ENCODE results near the gene KIAA0232. TPM values are rescaled to one million over a fixed set of nuclear protein-coding genes. Genes with fewer than 3 reads are reported as not detected.

The KIAA0232 gene
- total RNA-seq, 1 experiment from 2014 or later, result 28.5 TPM

GRCh38 chr4:6881908-6882307, 99.4 kb downstream of the KIAA0232 start:
- Histone ChIP-seq H3K4me1 (ENCODE audit: insufficient read depth, low read length) (no peaks in the 10 kb centered on the region; the same call in 1 of the 2 replicates), H2BK20ac (ENCODE audit: low read depth, low read length, poor library complexity, severe bottlenecking) (no peak overlapping the region), H4K20me1 (ENCODE audit: control insufficient read depth, insufficient read depth, insufficient read length) (no peaks in the 10 kb centered on the region), H3K23me2 (ENCODE audit: insufficient read length, low read depth, low read length, poor library complexity, severe bottlenecking) (no peaks in the 10 kb centered on the region), H3K4ac (ENCODE audit: low read depth, low read length) (no peak overlapping the region), H3K27ac (ENCODE audit: insufficient read length, low read depth, low read length) (no peak overlapping the region), H3K27me3 (ENCODE audit: insufficient read depth, low read length) (no peaks in the 10 kb centered on the region), H3K56ac (ENCODE audit: insufficient read length, low read depth, low read length) (no peak overlapping the region), H3T11ph (ENCODE audit: low read length) (no peak overlapping the region), H4K8ac (replicated peaks; ENCODE audit: insufficient read length, low read depth, low read length) (no peak overlapping the region), H2BK5ac (ENCODE audit: insufficient read length, low read length) (no peak overlapping the region), H2BK15ac (ENCODE audit: low read depth, low read length) (no peak overlapping the region), H3K18ac (ENCODE audit: insufficient read length, low read depth, low read length) (no peak overlapping the region), H3K79me1 (ENCODE audit: insufficient read depth, low read depth, low read length, poor library complexity, severe bottlenecking) (no peaks in the 10 kb centered on the region), H2BK120ac (ENCODE audit: low read depth, low read length, poor library complexity, severe bottlenecking) (no peak overlapping the region), H2AFZ (ENCODE audit: low read length) (no peak overlapping the region), H3K4me2 (ENCODE audit: insufficient read depth, insufficient read length, low read length) (no peak overlapping the region), H4K5ac (ENCODE audit: insufficient read length, low read depth, low read length) (no peak overlapping the region), H3K9ac (ENCODE audit: extremely low read depth, insufficient read length, low read length) (no peak overlapping the region), H3K23ac (ENCODE audit: insufficient read length, low read depth, low read length) (no peak overlapping the region), H4K91ac (ENCODE audit: insufficient read length, low read depth, low read length) (no peak overlapping the region), H2AK5ac (ENCODE audit: insufficient read length, low read length) (no peak overlapping the region), H3K79me2 (ENCODE audit: insufficient read depth, low read length) (no peaks in the 10 kb centered on the region), H3K9me3 (ENCODE audit: control insufficient read depth, low read depth, low read length) (no peaks in the 10 kb centered on the region), H2BK12ac (ENCODE audit: insufficient read length, low read depth, low read length) (no peak overlapping the region), H3K14ac (ENCODE audit: insufficient read depth, low read length) (no peak overlapping the region)
- WGBS (ENCODE audit: extremely low coverage, insufficient read length, low lambda C conversion rate), result no CpG with 5 or more reads among the region's 16 CpGs
- Mint-ChIP-seq H3K4me3 (no peak overlapping the region), H3K27me3 (ENCODE audit: low read depth) (peaks cover 1% of the 10 kb centered on the region; the same call in 1 of the 2 replicates), H3K4me1 (peaks cover 12 to 18% of the 10 kb centered on the region in 2 experiments), H3K27ac (peak overlapping the region in 1 of 3 experiments; percentile 9; a peak in 1 of 7 replicates), H3K36me3 (ENCODE audit: insufficient read depth in 1 of 3, low read depth in 3 of 3) (peaks cover 26 to 56% (median 55%) of the 10 kb centered on the region in 3 experiments; a peak in 6 of 7 replicates), H3K9me3 (no peaks in the 10 kb centered on the region)
- TF ChIP-seq CTCF (conservative IDR thresholded peaks at IDR 0.05), result no peak
- DNase-seq, result no peak

All from H9 (cell line).